GM21723 (cell line): ENCODE data around the gene KRTAP5-5.
"Not testable (repeated sequence)": the region's sequence is repeated elsewhere in the genome, so short reads cannot be mapped to it uniquely, and the experiment has no call there.

Source experiments
- ATAC-seq: cut with Tn5 transposase; IDR thresholded peaks from one replicate; pipeline ENCODE4 v1.9.1; 2021; ENCODE audit warnings: mild to moderate bottlenecking, moderate library complexity; ENCODE audit not compliant: unreplicated experiment

The KRTAP5-5 gene

GRCh38 chr11:1655168-1656060, 25.8 kb downstream of the KRTAP5-5 start:
- ATAC-seq, result no peak

- ATAC-seq, result no peak
These were observed 26.5 kb downstream of the KRTAP5-5 start for GRCh38 chr11:1656061-1656441.

GRCh38 chr11:1656670-1657069, 27.1 kb downstream of the KRTAP5-5 start:
- no peak for ATAC-seq

GRCh38 chr11:1659506-1659905, 29.9 kb downstream of the KRTAP5-5 start:
- no peak for ATAC-seq

- ATAC-seq, result no peak
These were observed 30.7 kb downstream of the KRTAP5-5 start for GRCh38 chr11:1660111-1660867.

GRCh38 chr11:1661454-1662269, 32.1 kb downstream of the KRTAP5-5 start:
- ATAC-seq, result not testable (repeated sequence)

- not testable (repeated sequence) for ATAC-seq
These were observed 33.2 kb downstream of the KRTAP5-5 start for GRCh38 chr11:1662699-1663283.

GRCh38 chr11:1665313-1665712, 35.7 kb downstream of the KRTAP5-5 start:
- no peak for ATAC-seq

- ATAC-seq, result no peak
These were observed 37.7 kb downstream of the KRTAP5-5 start for GRCh38 chr11:1667121-1667850.

- ATAC-seq, result no peak
These were observed 38.3 kb downstream of the KRTAP5-5 start for GRCh38 chr11:1667906-1668305.

- no peak for ATAC-seq
These were observed 39.4 kb downstream of the KRTAP5-5 start for GRCh38 chr11:1668911-1669473.

GRCh38 chr11:1669546-1670218, 40.1 kb downstream of the KRTAP5-5 start:
- ATAC-seq, result no peak

GRCh38 chr11:1670457-1670856, 40.9 kb downstream of the KRTAP5-5 start:
- not testable (repeated sequence) for ATAC-seq

- ATAC-seq, result no peak
These were observed 41.4 kb downstream of the KRTAP5-5 start for GRCh38 chr11:1670905-1671371.

GRCh38 chr11:1671658-1672057, 42.1 kb downstream of the KRTAP5-5 start:
- ATAC-seq, result no peak

GRCh38 chr11:1672613-1673350, 43.2 kb downstream of the KRTAP5-5 start:
- ATAC-seq, result no peak

GRCh38 chr11:1673446-1674172, 44.0 kb downstream of the KRTAP5-5 start:
- no peak for ATAC-seq
